Endothelial cell of umbilical vein (primary cell): Measurements from ENCODE around the gene SLC35F2. TPM values are rescaled to one million over a fixed set of nuclear protein-coding genes. Genes with fewer than 3 reads are reported as not detected.

Source experiments
- BruUV-seq: library from RNA; stranded (reverse); fragments of 400-500 nt; replicated peaks from 2 replicates; lab custom pipeline; 2021; lab: Mats Ljungman, UMichigan
- CTCF ChIA-PET: fragments of 300-600, 350-600 bp; sonication (Branson Sonifier 250); formaldehyde crosslinking; loops from one replicate; lab custom pipeline; 2021; ENCODE audit warnings: antibody characterized with exemption, inconsistent platforms; lab: Charles Lee
- POLR2A ChIA-PET: fragments of 300-600, 350-600 bp; sonication (Branson Sonifier 250); formaldehyde crosslinking; loops from one replicate; lab custom pipeline; 2021; ENCODE audit warnings: antibody characterized with exemption, inconsistent platforms; lab: Charles Lee
- DNase-seq: peaks from one replicate; pipeline ENCODE4 v3.0.0-alpha.2; 2011; ENCODE audit warnings: low read depth, low spot score
- FAIRE-seq: peaks from 2 replicates; lab custom pipeline; 2011; peaks lifted over from hg19 to GRCh38; lab: Jason Lieb, UNC
- H2AFZ ChIP-seq: 2 replicates; pipeline ENCODE4 v1.6.0; 2012; ENCODE audit warnings: low read depth, low read length, control low read depth, inconsistent platforms
- H3K27ac ChIP-seq: 2 replicates; pipeline ENCODE4 v1.5.1; 2011; ENCODE audit warnings: low read depth, mild to moderate bottlenecking, control low read depth, low read length, moderate library complexity; ENCODE audit not compliant: insufficient read depth
- H3K27me3 ChIP-seq, 2 experiments: 2 replicates each; pipeline versions ENCODE4 v1.6.0 to v1.6.1; 2011; ENCODE audit warnings: low read length in 2 of 2, mixed read lengths in 1 of 2; ENCODE audit not compliant: control insufficient read depth in 2 of 2, insufficient read depth in 2 of 2
- H3K36me3 ChIP-seq, 2 experiments: 2 replicates in 1 of 2; 3 replicates in 1 of 2; pipeline ENCODE4 v1.5.1; 2011; ENCODE audit warnings: low read length in 2 of 2, mild to moderate bottlenecking in 1 of 2, moderate library complexity in 1 of 2; ENCODE audit not compliant: control insufficient read depth in 2 of 2, insufficient read depth in 2 of 2; ENCODE audit errors: extremely low read depth in 1 of 2
- H3K4me1 ChIP-seq: 3 replicates; pipeline ENCODE4 v1.5.1; 2011; ENCODE audit warnings: mild to moderate bottlenecking, low read length; ENCODE audit not compliant: control insufficient read depth, insufficient read depth; ENCODE audit errors: extremely low read depth
- H3K4me2 ChIP-seq: 2 replicates; pipeline ENCODE4 v1.6.1; 2011; ENCODE audit warnings: low read length, control low read depth, mixed read lengths; ENCODE audit not compliant: insufficient read depth
- H3K4me3 ChIP-seq, 3 experiments: fragments of 200-600 bp in 1 of 3; sonication (generic), shearing (Covaris generic) in 1 of 3; replicated peaks in 1 of 3; 2 replicates each; pipeline ENCODE4 v1.5.1; 2011 to 2016; ENCODE audit warnings: control low read depth in 3 of 3, low read length in 3 of 3, mild to moderate bottlenecking in 2 of 3, inconsistent platforms in 1 of 3, low read depth in 1 of 3, moderate library complexity in 1 of 3; ENCODE audit not compliant: insufficient read depth in 1 of 3
- H3K79me2 ChIP-seq: 2 replicates; pipeline ENCODE4 v1.6.0; 2012; ENCODE audit warnings: low read length, inconsistent platforms; ENCODE audit not compliant: control insufficient read depth, insufficient read depth
- H3K9ac ChIP-seq: replicated peaks from 2 replicates; pipeline ENCODE3; 2011; ENCODE audit warnings: low read length, control low read depth; ENCODE audit not compliant: insufficient read depth; ENCODE audit errors: extremely low read depth
- H3K9me1 ChIP-seq: replicated peaks from 3 replicates; pipeline ENCODE4 v1.6.0; 2011; ENCODE audit warnings: mild to moderate bottlenecking, low read length; ENCODE audit not compliant: control insufficient read depth, insufficient read depth; ENCODE audit errors: extremely low read depth
- H3K9me3 ChIP-seq: replicated peaks from 2 replicates; pipeline ENCODE4 v1.5.1; 2012; ENCODE audit warnings: low read length, inconsistent platforms; ENCODE audit not compliant: control insufficient read depth, insufficient read depth
- H4K20me1 ChIP-seq: replicated peaks from 2 replicates; pipeline ENCODE3; 2011; ENCODE audit warnings: mild to moderate bottlenecking, low read length; ENCODE audit not compliant: control insufficient read depth, insufficient read depth; ENCODE audit errors: extremely low read depth
- CTCF ChIP-seq, 2 donors: IDR thresholded peaks; 1 replicate in 1 of 2; 2 replicates in 1 of 2; pipeline ENCODE4 v1.5.1; 2011; ENCODE audit warnings: low read length in 2 of 2, mild to moderate bottlenecking in 2 of 2, moderate library complexity in 2 of 2, control low read depth in 1 of 2, inconsistent platforms in 1 of 2, low read depth in 1 of 2; ENCODE audit not compliant: insufficient read depth in 1 of 2; ENCODE audit errors: extremely low read depth in 1 of 2
- EZH2 ChIP-seq: IDR thresholded peaks from 2 replicates; pipeline ENCODE4 v1.6.1; 2012; ENCODE audit warnings: borderline replicate concordance, low read depth, mild to moderate bottlenecking, moderate library complexity, low read length, inconsistent platforms; ENCODE audit not compliant: severe bottlenecking
- FOS ChIP-seq: IDR thresholded peaks from 2 replicates; pipeline ENCODE4 v1.6.1; 2011; ENCODE audit warnings: mild to moderate bottlenecking, low read length, moderate library complexity, borderline replicate concordance; ENCODE audit not compliant: insufficient read depth
- GATA2 ChIP-seq: IDR thresholded peaks from 2 replicates; pipeline ENCODE4 v1.7.0; 2011; ENCODE audit warnings: low read depth, mild to moderate bottlenecking, moderate library complexity, mixed read lengths, low read length; ENCODE audit not compliant: insufficient read length, insufficient read depth
- JUN ChIP-seq: IDR thresholded peaks from 2 replicates; pipeline ENCODE4 v1.6.1; 2011; ENCODE audit warnings: borderline replicate concordance, low read depth; ENCODE audit not compliant: insufficient read length, insufficient read depth
- MYC ChIP-seq: IDR thresholded peaks from one replicate; pipeline ENCODE4 v1.6.1; 2011; ENCODE audit warnings: mild to moderate bottlenecking, low read depth, low read length
- POLR2A ChIP-seq: IDR thresholded peaks from 2 replicates; pipeline ENCODE4 v1.6.1; 2012; ENCODE audit warnings: low read depth, mild to moderate bottlenecking, control low read depth, low read length
- POLR2AphosphoS5 ChIP-seq: IDR thresholded peaks from 2 replicates; pipeline ENCODE4 v1.6.1; 2012; ENCODE audit warnings: low read depth, mild to moderate bottlenecking, control low read depth, low read length, moderate library complexity; ENCODE audit not compliant: insufficient read depth
- dilution Hi-C: fragments of 300-500 bp; cut with MboI; formaldehyde crosslinking; loops from one replicate; pipeline ENCODE4 v1.15.0; 2019; ENCODE audit warnings: low sequenced_read_pairs; ENCODE audit not compliant: extremely low pct_ligation_motif_present
- intact Hi-C: fragments of 100-400 bp; cut with micrococcal nuclease; formaldehyde crosslinking; loops from one replicate; pipeline ENCODE4 v1.10.0; 2022
- polyA plus RNA-seq, 4 experiments: library from polyadenylated mRNA; depleted of rRNA in 3 of 4; stranded (reverse) in 3 of 4; unstranded in 1 of 4; fragments of >200 nt; gene quantifications; 2 replicates each; pipeline versions ENCODE4 v1.2.1 to v1.2.3, GENCODE V29; 2011 to 2012; ENCODE audit warnings: missing spikeins in 1 of 4
- total RNA-seq: library from RNA; stranded (reverse); gene quantifications from 2 replicates; pipeline ENCODE4 v1.2.3, GENCODE V29; 2021
- TF ChIP-seq, protein P1 (sequence below): IDR thresholded peaks from 2 replicates; pipeline ENCODE4 v1.6.1; 2011; ENCODE audit not compliant: insufficient read depth, insufficient read length

SLC35F2 gene
- total and polyA plus RNA-seq, 2 donors (not counting 3 experiments of a cell fraction or from before 2014, with no cell fraction given) = 41.0 to 59.7 TPM

DNA sequence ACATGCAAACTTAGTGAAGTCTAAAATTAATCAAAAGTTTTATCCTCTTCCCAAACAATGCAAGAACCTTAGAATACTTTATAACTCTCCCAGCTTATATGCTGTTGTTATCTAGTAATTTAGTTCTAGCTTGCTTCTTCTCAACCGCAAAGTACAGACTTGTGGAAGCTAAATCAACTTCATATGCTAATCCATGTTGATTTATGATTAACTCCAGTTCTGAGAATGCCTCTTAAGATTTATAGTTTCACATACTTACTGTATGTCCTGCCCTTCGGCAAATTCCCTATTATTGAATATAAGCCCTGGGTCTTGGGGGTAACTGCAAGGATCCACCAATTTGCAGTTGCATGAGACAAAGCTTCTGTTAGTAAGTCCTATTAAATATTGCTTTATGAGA, 17.6 kb upstream of the SLC35F2 start:
- TF ChIP-seq FOS (no peak), EZH2 (no peak), MYC (no peak), JUN (no peak), POLR2AphosphoS5 (no peak), CTCF (IDR thresholded peaks at IDR 0.05; ENCODE audit: extremely low read depth in 1 of 2, insufficient read depth in 1 of 2, low read depth in 1 of 2, low read length in 2 of 2) (no peak), GATA2 (no peak), POLR2A (no peak)
- TF ChIP-seq, protein P1, sequence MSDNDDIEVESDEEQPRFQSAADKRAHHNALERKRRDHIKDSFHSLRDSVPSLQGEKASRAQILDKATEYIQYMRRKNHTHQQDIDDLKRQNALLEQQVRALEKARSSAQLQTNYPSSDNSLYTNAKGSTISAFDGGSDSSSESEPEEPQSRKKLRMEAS = no peak
- Histone ChIP-seq H2AFZ (no peak overlapping the region), H4K20me1 (no peaks in the 10 kb centered on the region), H3K9ac (no peak overlapping the region), H3K27ac (no peak overlapping the region), H3K9me3 (no peaks in the 10 kb centered on the region), H3K27me3 (no peaks in the 10 kb centered on the region), H3K4me1 (no peaks in the 10 kb centered on the region), H3K4me3 (no peak overlapping the region), H3K36me3 (no peaks in the 10 kb centered on the region), H3K4me2 (no peak overlapping the region), H3K9me1 (no peaks in the 10 kb centered on the region), H3K79me2 (no peaks in the 10 kb centered on the region)
- BruUV-seq = no TSS peak
- POLR2A ChIA-PET = interaction anchor here (0.6 kb wide), 2 partner anchors 63 to 67 kb away, joined by 4 to 7 read pairs; no protein-coding TSS in a partner anchor
- dilution Hi-C loops = no loop called here
- CTCF ChIA-PET = interaction anchor here (0.6 to 1.5 kb wide), 4 partner anchors 76 to 250 kb away, joined by 3 to 4 read pairs (median 3); no protein-coding TSS in a partner anchor
- FAIRE-seq (no peak), DNase-seq (no peak)
- intact Hi-C loops = no loop called here
